PFSK-1 (cell line): ENCODE measurements around the gene SP3.

Source experiments
- POLR2AphosphoS5 ChIP-seq: IDR thresholded peaks from 2 replicates; pipeline ENCODE4 v1.6.1; 2012; ENCODE audit warnings: low read depth, mild to moderate bottlenecking, control low read depth, low read length, moderate library complexity
- TAF1 ChIP-seq: IDR thresholded peaks from 2 replicates; pipeline ENCODE4 v1.6.1; 2012; ENCODE audit warnings: low read length, control low read depth, borderline replicate concordance; ENCODE audit not compliant: insufficient read depth
- TF ChIP-seq, protein P1 (sequence below), 2 experiments: IDR thresholded peaks; 2 replicates each; pipeline versions ENCODE4 v1.6.1 to v1.8.0; 2011 to 2012; ENCODE audit warnings: low read depth in 2 of 2, low read length in 2 of 2, control low read depth in 1 of 2, inconsistent platforms in 1 of 2, mild to moderate bottlenecking in 1 of 2, moderate library complexity in 1 of 2; ENCODE audit not compliant: insufficient read depth in 1 of 2

DNA sequence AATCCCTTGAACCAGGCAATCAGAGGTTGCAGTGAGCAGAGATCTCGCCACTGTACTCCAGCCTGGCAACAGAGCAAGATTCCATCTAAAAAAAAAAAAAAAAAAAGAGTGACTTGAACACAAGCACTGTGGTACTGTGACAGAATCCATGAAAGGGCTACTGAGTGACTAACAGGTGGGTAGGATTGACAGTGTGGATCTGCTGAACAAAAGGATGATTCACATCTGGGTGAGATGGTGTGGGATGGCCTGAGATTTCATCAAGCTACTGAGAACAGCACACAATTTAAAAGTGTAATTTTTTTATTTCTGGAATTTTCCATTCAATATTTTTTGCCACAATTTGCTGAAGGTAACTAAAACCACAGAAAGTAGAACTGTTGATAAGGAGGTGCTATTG is 13.3 kb upstream of the SP3 start:
- TF ChIP-seq POLR2AphosphoS5 (no peak), TAF1 (no peak)
- TF ChIP-seq, protein P1, sequence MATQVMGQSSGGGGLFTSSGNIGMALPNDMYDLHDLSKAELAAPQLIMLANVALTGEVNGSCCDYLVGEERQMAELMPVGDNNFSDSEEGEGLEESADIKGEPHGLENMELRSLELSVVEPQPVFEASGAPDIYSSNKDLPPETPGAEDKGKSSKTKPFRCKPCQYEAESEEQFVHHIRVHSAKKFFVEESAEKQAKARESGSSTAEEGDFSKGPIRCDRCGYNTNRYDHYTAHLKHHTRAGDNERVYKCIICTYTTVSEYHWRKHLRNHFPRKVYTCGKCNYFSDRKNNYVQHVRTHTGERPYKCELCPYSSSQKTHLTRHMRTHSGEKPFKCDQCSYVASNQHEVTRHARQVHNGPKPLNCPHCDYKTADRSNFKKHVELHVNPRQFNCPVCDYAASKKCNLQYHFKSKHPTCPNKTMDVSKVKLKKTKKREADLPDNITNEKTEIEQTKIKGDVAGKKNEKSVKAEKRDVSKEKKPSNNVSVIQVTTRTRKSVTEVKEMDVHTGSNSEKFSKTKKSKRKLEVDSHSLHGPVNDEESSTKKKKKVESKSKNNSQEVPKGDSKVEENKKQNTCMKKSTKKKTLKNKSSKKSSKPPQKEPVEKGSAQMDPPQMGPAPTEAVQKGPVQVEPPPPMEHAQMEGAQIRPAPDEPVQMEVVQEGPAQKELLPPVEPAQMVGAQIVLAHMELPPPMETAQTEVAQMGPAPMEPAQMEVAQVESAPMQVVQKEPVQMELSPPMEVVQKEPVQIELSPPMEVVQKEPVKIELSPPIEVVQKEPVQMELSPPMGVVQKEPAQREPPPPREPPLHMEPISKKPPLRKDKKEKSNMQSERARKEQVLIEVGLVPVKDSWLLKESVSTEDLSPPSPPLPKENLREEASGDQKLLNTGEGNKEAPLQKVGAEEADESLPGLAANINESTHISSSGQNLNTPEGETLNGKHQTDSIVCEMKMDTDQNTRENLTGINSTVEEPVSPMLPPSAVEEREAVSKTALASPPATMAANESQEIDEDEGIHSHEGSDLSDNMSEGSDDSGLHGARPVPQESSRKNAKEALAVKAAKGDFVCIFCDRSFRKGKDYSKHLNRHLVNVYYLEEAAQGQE (IDR thresholded peaks at IDR 0.05; ENCODE audit: insufficient read depth in 1 of 2, low read depth in 2 of 2, low read length in 2 of 2) = no peak
